BLaER1 (cell line): ENCODE measurements around the gene AGAP3.

ENCODE experiments used
- H3K27ac ChIP-seq: shearing (Covaris generic); formaldehyde crosslinking; 2 replicates; pipeline ENCODE4 v1.8.1; 2022
- H3K27me3 ChIP-seq: shearing (Covaris generic); formaldehyde crosslinking; 2 replicates; pipeline ENCODE4 v1.8.1; 2022
- H3K36me3 ChIP-seq: shearing (Covaris generic); formaldehyde crosslinking; 2 replicates; pipeline ENCODE4 v1.8.1; 2022
- H3K4me1 ChIP-seq: shearing (Covaris generic); formaldehyde crosslinking; 2 replicates; pipeline ENCODE4 v1.8.1; 2022
- H3K4me2 ChIP-seq: shearing (Covaris generic); formaldehyde crosslinking; 2 replicates; pipeline ENCODE4 v1.8.1; 2022
- H3K4me3 ChIP-seq: shearing (Covaris generic); formaldehyde crosslinking; 2 replicates; pipeline ENCODE4 v1.8.1; 2022
- H3K9ac ChIP-seq: shearing (Covaris generic); formaldehyde crosslinking; 2 replicates; pipeline ENCODE4 v1.8.1; 2022
- H3K9me3 ChIP-seq: shearing (Covaris generic); formaldehyde crosslinking; 2 replicates; pipeline ENCODE4 v1.8.1; 2022
- H4K20me1 ChIP-seq: shearing (Covaris generic); formaldehyde crosslinking; 2 replicates; pipeline ENCODE4 v1.8.1; 2022
- Cebpa-rat ChIP-seq: shearing (Covaris generic); IDR thresholded peaks from 2 replicates; pipeline ENCODE4 v1.8.1; 2022

Gene AGAP3

DNA sequence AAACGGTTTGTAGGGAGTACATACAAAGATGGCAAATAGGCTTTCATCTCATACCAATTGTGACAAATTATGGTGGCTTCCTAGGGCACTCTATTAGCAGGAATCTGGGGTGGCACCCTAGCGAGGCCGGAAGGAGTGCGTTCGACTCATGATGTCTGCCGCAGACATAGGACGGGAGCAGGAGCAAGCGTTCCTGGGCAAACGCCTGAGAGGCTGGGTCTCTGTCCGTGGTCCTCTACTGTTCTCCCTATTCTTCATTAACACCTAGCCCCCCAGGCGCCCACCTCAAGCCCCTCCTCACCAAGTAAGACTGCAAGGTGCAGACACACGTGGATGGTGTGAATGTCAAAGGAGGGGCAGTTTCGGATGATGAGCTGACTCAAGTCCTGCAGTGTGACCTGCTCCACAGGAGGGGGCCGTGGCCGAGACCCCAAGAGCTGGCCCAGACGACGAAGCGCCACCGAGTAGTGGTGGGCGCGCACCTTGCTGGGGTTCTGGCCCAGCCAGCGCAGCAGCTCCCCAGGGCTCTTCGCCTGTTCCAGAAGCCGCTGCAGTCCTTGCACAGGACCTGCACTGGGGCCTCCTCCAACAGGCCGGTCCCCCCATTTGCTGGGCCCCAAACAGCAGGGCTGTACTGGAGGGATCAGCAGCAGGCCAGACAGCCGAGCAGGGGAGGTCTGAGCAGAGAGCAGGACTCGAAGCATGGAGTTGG, 6.9 kb upstream of the AGAP3 start:
- no peak for TF ChIP-seq Cebpa-rat
- peak overlapping the region; percentile 99 for H3K4me3 ChIP-seq
- H3K9me3 ChIP-seq = no peaks in the 10 kb centered on the region
- peak overlapping the region; percentile 99 for H3K4me2 ChIP-seq
- peaks cover 60% of the 10 kb centered on the region for H3K4me1 ChIP-seq
- peak overlapping the region; percentile 96; the same call in 1 of the 2 replicates for H3K27ac ChIP-seq
- peaks cover 36% of the 10 kb centered on the region for H3K36me3 ChIP-seq
- H3K9ac ChIP-seq = peak overlapping the region; percentile 99
- H4K20me1 ChIP-seq = peaks cover 71% of the 10 kb centered on the region
- peaks cover 9% of the 10 kb centered on the region; the same call in 1 of the 2 replicates for H3K27me3 ChIP-seq

GRCh38 chr7:151080067-151080521, 6.2 kb upstream of the AGAP3 start:
- no peaks in the 10 kb centered on the region for H3K9me3 ChIP-seq
- peaks cover 16% of the 10 kb centered on the region for H3K27me3 ChIP-seq
- H3K9ac ChIP-seq = peak overlapping the region; percentile 99
- no peak for TF ChIP-seq Cebpa-rat
- peak overlapping the region; percentile 99 for H3K4me3 ChIP-seq
- peaks cover 64% of the 10 kb centered on the region for H4K20me1 ChIP-seq
- peaks cover 65% of the 10 kb centered on the region for H3K4me1 ChIP-seq
- peak overlapping the region; percentile 96 for H3K27ac ChIP-seq
- peak overlapping the region; percentile 99 for H3K4me2 ChIP-seq
- H3K36me3 ChIP-seq = peaks cover 28% of the 10 kb centered on the region

DNA sequence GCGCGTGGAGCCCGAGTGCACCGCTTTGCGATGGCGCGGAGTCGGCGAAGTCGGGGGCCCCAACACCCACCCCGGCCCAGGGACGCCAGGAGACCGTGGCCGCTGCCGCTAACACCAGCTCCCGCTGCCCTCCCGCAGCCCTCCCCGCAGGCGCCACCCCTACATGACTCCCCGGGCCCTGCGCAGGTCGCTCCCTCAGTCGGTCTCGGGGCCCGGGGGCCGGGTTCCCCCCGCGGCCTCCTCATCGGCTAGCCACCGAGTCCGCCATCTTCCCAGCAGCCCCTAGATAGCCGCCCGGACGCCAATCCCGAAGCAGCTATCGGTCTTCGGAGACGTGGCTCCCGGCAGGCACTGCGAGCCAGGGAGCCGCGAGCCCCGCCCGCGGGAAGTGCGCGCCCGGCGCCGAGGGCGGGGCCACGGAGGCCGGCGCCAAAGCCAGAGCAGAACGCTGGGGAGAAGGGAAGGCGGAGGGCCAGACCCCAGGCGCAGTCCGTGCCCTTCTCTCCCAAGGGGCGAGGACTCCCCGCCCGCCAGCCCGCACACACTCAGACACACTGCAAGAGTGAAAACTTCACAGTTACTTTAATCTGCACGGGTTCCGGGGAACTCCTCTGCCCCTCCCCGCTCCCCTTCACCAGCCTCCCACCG, 5.6 kb upstream of the AGAP3 start, which contains the start of gene FASTK:
TSS of gene FASTK (minus strand) at position 288 of the 648 bp plus-strand sequence. CDS start at position 245, 43 bp downstream.
- TF ChIP-seq Cebpa-rat = no peak
- peak within 1 kb of the TSS; percentile 99 for H3K4me3 ChIP-seq
- H3K9me3 ChIP-seq = no peaks in the 10 kb centered on the region
- H3K4me1 ChIP-seq = peaks cover 71% of the 10 kb centered on the region
- H3K9ac ChIP-seq = peak within 1 kb of the TSS; percentile 99
- peaks cover 58% of the 10 kb centered on the region for H4K20me1 ChIP-seq
- peak within 1 kb of the TSS; percentile 96 for H3K27ac ChIP-seq
- H3K4me2 ChIP-seq = peak within 1 kb of the TSS; percentile 99
- H3K36me3 ChIP-seq = peaks cover 23% of the 10 kb centered on the region
- H3K27me3 ChIP-seq = peaks cover 22% of the 10 kb centered on the region

- H3K4me2 ChIP-seq = peak overlapping the region; percentile 99
- H3K27ac ChIP-seq = peak overlapping the region; percentile 96
- peak overlapping the region; percentile 99 for H3K9ac ChIP-seq
These were observed 4.8 kb upstream of the AGAP3 start for GRCh38 chr7:151081170-151082101.

DNA sequence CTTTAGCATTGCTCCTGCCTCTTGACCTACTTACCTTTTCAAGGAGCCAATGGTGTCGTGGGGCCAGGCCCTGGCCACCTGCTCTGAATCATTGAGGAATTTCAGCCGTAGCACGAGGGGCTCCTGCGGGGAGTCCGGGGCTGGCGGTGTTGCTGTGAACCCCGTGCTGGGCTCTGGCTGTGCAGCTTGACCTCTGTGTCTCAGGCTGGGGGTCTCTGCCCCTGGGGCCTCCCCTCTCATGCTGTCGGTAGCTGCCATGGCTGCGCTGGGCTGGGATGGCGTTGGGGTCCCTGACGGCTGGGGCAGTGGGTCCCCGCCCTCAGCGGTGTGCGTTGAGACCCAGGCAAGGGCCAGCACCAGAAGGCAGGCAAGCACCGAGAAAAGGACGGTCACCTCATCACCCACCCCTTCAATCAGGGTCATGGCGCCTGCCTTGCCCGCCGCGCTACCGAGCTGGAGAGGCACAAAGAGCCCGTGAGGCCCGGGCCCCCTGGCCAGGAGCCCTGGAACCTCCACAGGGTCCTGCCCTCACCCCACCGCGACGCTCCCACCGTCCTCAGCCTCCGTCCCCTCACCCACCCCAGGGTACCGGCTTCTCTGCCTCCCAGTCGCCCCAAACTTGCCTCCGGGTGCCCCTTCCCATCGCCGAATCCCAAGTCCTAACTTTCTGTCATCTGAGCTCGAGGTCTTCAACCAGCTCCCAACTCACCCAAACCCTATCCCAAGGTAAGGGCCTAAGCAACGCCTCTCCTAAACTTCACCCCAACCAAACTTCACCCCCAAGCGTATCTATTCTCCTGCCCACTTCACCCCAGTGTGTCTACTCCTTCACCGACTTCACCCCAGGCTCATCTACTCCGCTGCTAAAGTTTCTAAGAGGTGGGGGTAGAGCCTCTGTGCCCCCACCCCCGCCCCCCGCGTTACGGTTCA, 3.9 kb upstream of the AGAP3 start:
- Histone ChIP-seq H3K9me3 (no peaks in the 10 kb centered on the region), H3K36me3 (peaks cover 5% of the 10 kb centered on the region), H4K20me1 (peaks cover 49% of the 10 kb centered on the region), H3K4me3 (peak overlapping the region; percentile 99), H3K9ac (peak overlapping the region; percentile 99), H3K4me1 (peaks cover 69% of the 10 kb centered on the region), H3K4me2 (peak overlapping the region; percentile 99), H3K27me3 (peaks cover 36% of the 10 kb centered on the region), H3K27ac (peak overlapping the region; percentile 96)
- no peak for TF ChIP-seq Cebpa-rat

More at GRCh38 chr7:151081170-151082101, 4.8 kb upstream of the AGAP3 start:
- H3K27me3 ChIP-seq = peaks cover 28% of the 10 kb centered on the region
- H3K36me3 ChIP-seq = peaks cover 15% of the 10 kb centered on the region
- H3K4me1 ChIP-seq = peaks cover 74% of the 10 kb centered on the region
- TF ChIP-seq Cebpa-rat = no peak
- H3K9me3 ChIP-seq = no peaks in the 10 kb centered on the region
- H4K20me1 ChIP-seq = peaks cover 54% of the 10 kb centered on the region
- peak overlapping the region; percentile 99 for H3K4me3 ChIP-seq

GRCh38 chr7:151083071-151083823, 3.0 kb upstream of the AGAP3 start, which contains the start of gene TMUB1:
TMUB1 (minus strand) TSS chr7:151083493; CDS start chr7:151082563, 930 bp downstream.
- peaks cover 69% of the 10 kb centered on the region for H3K4me1 ChIP-seq
- peak within 1 kb of the TSS; percentile 99 for H3K9ac ChIP-seq
- no peaks in the 10 kb centered on the region for H3K36me3 ChIP-seq
- H3K9me3 ChIP-seq = no peaks in the 10 kb centered on the region
- peaks cover 49% of the 10 kb centered on the region for H4K20me1 ChIP-seq
- peak within 1 kb of the TSS; percentile 99 for H3K4me3 ChIP-seq
- H3K27ac ChIP-seq = peak within 1 kb of the TSS; percentile 96
- no peak for TF ChIP-seq Cebpa-rat
- peak within 1 kb of the TSS; percentile 99 for H3K4me2 ChIP-seq
- H3K27me3 ChIP-seq = peaks cover 45% of the 10 kb centered on the region

DNA sequence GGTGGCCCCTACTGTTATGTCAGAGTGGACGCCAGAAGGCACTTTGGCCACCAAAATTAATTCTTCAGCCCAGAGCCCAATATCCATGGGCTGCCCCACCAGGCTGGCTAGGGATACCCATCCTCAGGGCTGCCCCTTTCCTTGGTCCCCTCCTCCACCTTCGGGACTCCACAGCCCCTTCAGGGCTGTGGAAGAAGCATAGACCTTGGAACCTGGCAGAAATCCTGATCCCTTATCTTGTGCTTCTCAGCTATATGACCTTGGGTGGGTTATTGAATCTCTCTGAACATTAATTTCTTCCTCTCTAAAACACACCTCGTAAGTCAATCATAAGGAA, 2.5 kb upstream of the AGAP3 start:
- no peaks in the 10 kb centered on the region for H3K9me3 ChIP-seq
- H3K4me3 ChIP-seq = peak overlapping the region; percentile 99
- peak overlapping the region; percentile 99 for H3K4me2 ChIP-seq
- H3K9ac ChIP-seq = peak overlapping the region; percentile 99; the same call in 1 of the 2 replicates
- no peaks in the 10 kb centered on the region for H3K36me3 ChIP-seq
- peaks cover 50% of the 10 kb centered on the region for H4K20me1 ChIP-seq
- TF ChIP-seq Cebpa-rat = no peak
- H3K4me1 ChIP-seq = peaks cover 69% of the 10 kb centered on the region
- no peak overlapping the region for H3K27ac ChIP-seq
- H3K27me3 ChIP-seq = peaks cover 50% of the 10 kb centered on the region

- Histone ChIP-seq H3K36me3 (no peaks in the 10 kb centered on the region), H3K4me2 (peak overlapping the region; percentile 98), H3K9ac (peak overlapping the region; percentile 71; the same call in 1 of the 2 replicates), H3K4me3 (peak overlapping the region; percentile 74), H3K4me1 (peaks cover 72% of the 10 kb centered on the region), H3K27me3 (peaks cover 53% of the 10 kb centered on the region), H3K9me3 (no peaks in the 10 kb centered on the region), H3K27ac (no peak overlapping the region), H4K20me1 (peaks cover 51% of the 10 kb centered on the region)
- no peak for TF ChIP-seq Cebpa-rat
These were observed 965 bp upstream of the AGAP3 start for GRCh38 chr7:151085329-151085690.
